ENCODE data around the gene DDN. TPM values are rescaled to one million over a fixed set of nuclear protein-coding genes. Genes with fewer than 3 reads are reported as not detected.

Gene DDN
- total and polyA plus RNA-seq, 10 donors = 0.09 to 2.0 (median 0.42) TPM; not detected in 1

GRCh38 chr12:49012739-49013138 is 13.6 kb upstream of the DDN start:
- no peaks in the 10 kb centered on the region for H3K27me3 ChIP-seq (replicated peaks in 1 of 7)
- peaks cover 5 to 36% (median 15%) of the 10 kb centered on the region in 6 donors for H3K4me1 ChIP-seq
- H3K27ac ChIP-seq = no peak overlapping the region
- intact Hi-C loops (cut with DNase I; ENCODE audit: low total_unique reads) = no loop called here
- no peak for TF ChIP-seq POLR2AphosphoS5 (IDR thresholded peaks at IDR 0.05)
- TF ChIP-seq POLR2A (IDR thresholded peaks at IDR 0.05) = no peak
- no peak for TF ChIP-seq CTCF (IDR thresholded peaks at IDR 0.05 in 8 of 11, conservative IDR thresholded peaks at IDR 0.05 in 3 of 11)
- no peaks in the 10 kb centered on the region for H3K9me3 ChIP-seq
- no peak for DNase-seq
- no peak overlapping the region for H3K4me3 ChIP-seq
- peaks cover 4 to 57% (median 43%) of the 10 kb centered on the region in 6 donors for H3K36me3 ChIP-seq

- 87 to 100% (median 96%) methylated on average over 3 of the region's 3 CpGs for WGBS, 5 donors
- H3K27ac ChIP-seq = no peak overlapping the region
Observed at GRCh38 chr12:49010092-49010668, 11.0 kb upstream of the DDN start.

GRCh38 chr12:49008943-49009342 is 9.8 kb upstream of the DDN start:
- H3K4me1 ChIP-seq = peaks cover 0 to 3% (median 0%) of the 10 kb centered on the region in 6 donors
- H3K27ac ChIP-seq = no peak overlapping the region
- no peak overlapping the region for H3K4me3 ChIP-seq
- H3K27me3 ChIP-seq (replicated peaks in 1 of 7) = no peaks in the 10 kb centered on the region
- TF ChIP-seq POLR2A (IDR thresholded peaks at IDR 0.05) (no peak), POLR2AphosphoS5 (IDR thresholded peaks at IDR 0.05) (no peak), CTCF (IDR thresholded peaks at IDR 0.05 in 8 of 11, conservative IDR thresholded peaks at IDR 0.05 in 3 of 11) (no peak)
- DNase-seq = no peak
- peaks cover 5 to 95% (median 61%) of the 10 kb centered on the region in 6 donors for H3K36me3 ChIP-seq
- intact Hi-C loops (cut with DNase I; ENCODE audit: low total_unique reads) = no loop called here
- 68 to 92% (median 88%) methylated on average over 1 of the region's 1 CpG for WGBS, 5 donors
- no peaks in the 10 kb centered on the region for H3K9me3 ChIP-seq

More at GRCh38 chr12:49010092-49010668, 11.0 kb upstream of the DDN start:
- no peaks in the 10 kb centered on the region for H3K27me3 ChIP-seq (replicated peaks in 1 of 7)
- TF ChIP-seq CTCF (IDR thresholded peaks at IDR 0.05 in 8 of 11, conservative IDR thresholded peaks at IDR 0.05 in 3 of 11) (no peak), POLR2AphosphoS5 (IDR thresholded peaks at IDR 0.05) (no peak), POLR2A (IDR thresholded peaks at IDR 0.05) (no peak)
- intact Hi-C loops (cut with DNase I; ENCODE audit: low total_unique reads) = no loop called here
- H3K4me1 ChIP-seq = peaks cover 0 to 11% (median 0%) of the 10 kb centered on the region in 6 donors
- H3K36me3 ChIP-seq = peaks cover 4 to 83% (median 51%) of the 10 kb centered on the region in 6 donors
- H3K4me3 ChIP-seq = no peak overlapping the region
- DNase-seq = no peak
- H3K9me3 ChIP-seq = no peaks in the 10 kb centered on the region

GRCh38 chr12:49000346-49000745 is 1.2 kb upstream of the DDN start:
- intact Hi-C loops (cut with DNase I; ENCODE audit: low total_unique reads) = no loop called here
- peaks cover 8 to 63% (median 40%) of the 10 kb centered on the region in 7 donors for H3K27me3 ChIP-seq (replicated peaks in 1 of 7)
- DNase-seq = no peak
- H3K36me3 ChIP-seq = peaks cover 2 to 54% (median 45%) of the 10 kb centered on the region in 6 donors
- no peak overlapping the region for H3K27ac ChIP-seq
- no peaks in the 10 kb centered on the region for H3K9me3 ChIP-seq
- peaks cover 26 to 52% (median 43%) of the 10 kb centered on the region in 6 donors for H3K4me1 ChIP-seq
- WGBS, 5 donors = 85 to 94% (median 93%) methylated on average over 2 of the region's 2 CpGs
- H3K4me3 ChIP-seq = no peak overlapping the region
- TF ChIP-seq POLR2A (IDR thresholded peaks at IDR 0.05) (no peak), CTCF (IDR thresholded peaks at IDR 0.05 in 8 of 11, conservative IDR thresholded peaks at IDR 0.05 in 3 of 11) (no peak), POLR2AphosphoS5 (IDR thresholded peaks at IDR 0.05) (no peak)

All from spleen (tissue), 11 donors.